ENCODE results near the gene PCDHA11.

DNA sequence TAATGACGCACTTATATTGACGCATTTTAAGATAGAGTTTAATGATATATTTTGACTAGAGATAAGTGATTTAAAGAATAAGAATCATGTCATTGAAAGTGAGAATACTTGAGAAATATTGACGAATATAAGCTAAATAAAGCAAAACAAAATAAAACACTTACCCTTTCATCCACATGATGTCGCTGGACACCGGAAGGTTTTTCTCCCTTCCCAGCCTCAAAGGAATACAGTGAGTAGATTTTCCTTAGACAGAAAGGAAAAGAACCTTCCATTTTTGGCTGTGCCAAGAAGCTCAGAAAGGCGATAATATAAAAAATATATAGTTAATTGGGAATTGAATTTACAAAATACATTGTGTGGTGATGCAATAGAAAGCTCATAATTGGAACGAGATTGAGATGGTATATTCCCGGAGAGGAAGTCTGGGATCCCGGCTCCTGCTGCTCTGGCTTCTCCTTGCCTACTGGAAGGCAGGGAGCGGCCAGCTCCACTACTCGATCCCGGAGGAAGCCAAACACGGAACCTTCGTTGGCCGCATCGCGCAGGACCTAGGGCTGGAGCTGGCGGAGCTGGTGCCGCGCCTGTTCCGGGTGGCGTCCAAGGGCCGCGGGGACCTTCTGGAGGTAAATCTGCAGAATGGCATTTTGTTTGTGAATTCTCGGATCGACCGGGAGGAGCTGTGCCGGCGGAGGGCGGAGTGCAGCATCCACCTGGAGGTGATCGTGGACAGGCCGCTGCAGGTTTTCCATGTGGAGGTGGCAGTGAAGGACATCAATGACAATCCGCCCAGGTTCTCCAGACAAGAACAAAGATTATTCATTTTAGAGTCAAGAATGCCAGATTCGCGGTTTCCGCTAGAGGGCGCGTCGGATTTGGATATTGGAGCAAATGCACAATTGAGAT lies 47.1 kb upstream of the PCDHA11 start, which contains the start of gene PCDHA5:
- TF ChIP-seq POLR2A (IDR thresholded peaks at IDR 0.05; ENCODE audit: low read depth, low read length) = no peak
- no peak for TF ChIP-seq POLR2AphosphoS5 (IDR thresholded peaks at IDR 0.05; ENCODE audit: low read depth, low read length)
- TF ChIP-seq TAF1 (IDR thresholded peaks at IDR 0.05; ENCODE audit: borderline replicate concordance, low read depth, low read length) = no peak
